B cell (primary cell): ENCODE measurements around the gene NAIF1. TPM values are rescaled to one million over a fixed set of nuclear protein-coding genes. Genes with fewer than 3 reads are reported as not detected.

Source experiments
- ATAC-seq: fragments of 200-7000 bp; cut with Tn5 transposase; one replicate; pipeline ENCODE4 v1.10.0; 2021; ENCODE audit warnings: low read depth, mild to moderate bottlenecking, moderate number of reproducible peaks, moderate library complexity
- CTCF ChIA-PET: fragments of 350-600 bp; sonication (Branson Sonifier 250); formaldehyde crosslinking; loops from one replicate; lab custom pipeline; 2021; ENCODE audit warnings: antibody characterized with exemption, inconsistent platforms; lab: Charles Lee
- POLR2A ChIA-PET: fragments of 350-600 bp; sonication (Branson Sonifier 250); formaldehyde crosslinking; loops from one replicate; lab custom pipeline; 2021; ENCODE audit warnings: antibody characterized with exemption; lab: Charles Lee
- DNase-seq: peaks from one replicate; pipeline ENCODE4 v3.0.0; 2013
- H2AFZ ChIP-seq: 2 replicates; pipeline ENCODE4 v1.6.1; 2012; ENCODE audit warnings: mild to moderate bottlenecking, low read depth, low read length; ENCODE audit not compliant: insufficient read depth, poor library complexity, severe bottlenecking
- H3K27ac ChIP-seq, 2 donors: 1 replicate in 1 of 2; 2 replicates in 1 of 2; pipeline ENCODE4 v1.5.1; 2012 to 2013; ENCODE audit warnings: low read length in 2 of 2, mild to moderate bottlenecking in 2 of 2, moderate library complexity in 1 of 2
- H3K27me3 ChIP-seq, 4 experiments: fragments of 200-600 bp in 1 of 4; sonication (generic) in 1 of 4; replicated peaks in 1 of 4; 1 replicate in 2 of 4; 2 replicates in 2 of 4; pipeline versions ENCODE4 v1.6.1 to v1.7.0; 2013 to 2016; ENCODE audit warnings: low read length in 3 of 4, mild to moderate bottlenecking in 2 of 4, mixed read lengths in 1 of 4, moderate library complexity in 1 of 4; ENCODE audit not compliant: insufficient read depth in 4 of 4, control insufficient read depth in 3 of 4; ENCODE audit errors: control extremely low read depth in 1 of 4
- H3K36me3 ChIP-seq, 2 experiments: replicated peaks in 1 of 2; 1 replicate in 1 of 2; 2 replicates in 1 of 2; pipeline versions ENCODE4 v1.6.1 to v1.7.1; 2013; ENCODE audit warnings: low read length in 1 of 2; ENCODE audit not compliant: insufficient read depth in 2 of 2, control insufficient read depth in 1 of 2; ENCODE audit errors: control extremely low read depth in 1 of 2, extremely low read depth in 1 of 2
- H3K4me1 ChIP-seq, 2 donors: fragments of 200-600 bp in 1 of 2; sonication (generic) in 1 of 2; 1 replicate in 1 of 2; 2 replicates in 1 of 2; pipeline versions ENCODE4 v1.5.1 to v1.6.1; 2013 to 2017; ENCODE audit warnings: low read length in 2 of 2; ENCODE audit not compliant: control insufficient read depth in 2 of 2, insufficient read depth in 2 of 2
- H3K4me2 ChIP-seq: replicated peaks from 2 replicates; pipeline ENCODE3; 2012; ENCODE audit warnings: mild to moderate bottlenecking, low read depth, low read length; ENCODE audit not compliant: poor library complexity, severe bottlenecking
- H3K4me3 ChIP-seq, 5 experiments: fragments of 200-600 bp in 1 of 5; sonication (generic) in 1 of 5; 1 replicate in 3 of 5; 2 replicates in 2 of 5; pipeline versions ENCODE4 v1.5.1 to v1.7.0; 2011 to 2016; ENCODE audit warnings: low read length in 4 of 5, mild to moderate bottlenecking in 4 of 5, low read depth in 2 of 5, control low read depth in 1 of 5, moderate library complexity in 1 of 5; ENCODE audit not compliant: insufficient read depth in 1 of 5; ENCODE audit errors: control extremely low read depth in 1 of 5, extremely low read depth in 1 of 5
- H3K79me2 ChIP-seq: fragments of 200-600 bp; sonication (generic); one replicate; pipeline ENCODE4 v1.6.0; 2016; ENCODE audit warnings: low read length; ENCODE audit not compliant: control insufficient read depth, insufficient read depth
- H3K9ac ChIP-seq: fragments of 200-600 bp; sonication (generic); 2 replicates; pipeline ENCODE4 v1.6.1; 2017; ENCODE audit warnings: mild to moderate bottlenecking, low read length, moderate library complexity
- H3K9me3 ChIP-seq, 3 donors: one replicate each; pipeline versions ENCODE4 v1.6.1 to v1.7.1; 2013; ENCODE audit warnings: low read length in 2 of 3; ENCODE audit not compliant: control insufficient read depth in 2 of 3, insufficient read depth in 1 of 3; ENCODE audit errors: control extremely low read depth in 1 of 3
- H4K20me1 ChIP-seq: 2 replicates; pipeline ENCODE4 v1.6.0; 2012; ENCODE audit warnings: mild to moderate bottlenecking, low read length; ENCODE audit not compliant: insufficient read depth, control insufficient read depth, poor library complexity, severe bottlenecking
- H3K27ac Mint-ChIP-seq: one replicate; pipeline ENCODE4 v1.8.0; 2021; ENCODE audit warnings: mixed read lengths
- H3K27me3 Mint-ChIP-seq: one replicate; pipeline ENCODE4 v1.8.0; 2021; ENCODE audit warnings: mixed read lengths
- H3K4me1 Mint-ChIP-seq: one replicate; pipeline ENCODE4 v1.8.0; 2021; ENCODE audit warnings: mixed read lengths
- H3K4me3 Mint-ChIP-seq: one replicate; pipeline ENCODE4 v1.8.0; 2021; ENCODE audit warnings: mixed read lengths
- H3K9me3 Mint-ChIP-seq: one replicate; pipeline ENCODE4 v1.8.0; 2022; ENCODE audit warnings: mixed read lengths; ENCODE audit not compliant: insufficient read depth
- EZH2 ChIP-seq: IDR thresholded peaks from 2 replicates; pipeline ENCODE4 v1.6.1; 2012; ENCODE audit warnings: borderline replicate concordance, low read depth, mild to moderate bottlenecking, moderate library complexity, low read length; ENCODE audit not compliant: insufficient read depth, poor library complexity, severe bottlenecking
- WGBS: methylation state at CpG from one replicate; pipeline ENCODE4 v1.1.5; 2013; ENCODE audit warnings: missing lambda C conversion rate; ENCODE audit not compliant: insufficient coverage; 5-methylcytosine and 5-hydroxymethylcytosine counted together
- intact Hi-C: fragments of 100-400 bp; cut with micrococcal nuclease; formaldehyde crosslinking; loops from one replicate; pipeline ENCODE4 v1.10.0; 2022
- polyA plus RNA-seq: library from polyadenylated mRNA; depleted of rRNA; stranded (reverse); fragments of >200 nt; gene quantifications from 2 replicates; pipeline ENCODE4 v1.2.3, GENCODE V29; 2012
- total RNA-seq, 2 donors: library from RNA; stranded (reverse); fragments of 120-200 nt in 1 of 2; gene quantifications; 1 replicate in 1 of 2; 2 replicates in 1 of 2; pipeline versions ENCODE4 v1.2.3 to v1.2.4, GENCODE V29; 2013 to 2022
- TF ChIP-seq, protein P1 (sequence below): fragments of 200-600 bp; IDR thresholded peaks from one replicate; pipeline ENCODE4 v1.8.0; 2022; ENCODE audit warnings: antibody characterized with exemption, mild to moderate bottlenecking

Gene NAIF1
- total and polyA plus RNA-seq, 2 donors (not counting 1 experiment from before 2014, with no cell fraction given) = 11.4 to 16.6 TPM

DNA sequence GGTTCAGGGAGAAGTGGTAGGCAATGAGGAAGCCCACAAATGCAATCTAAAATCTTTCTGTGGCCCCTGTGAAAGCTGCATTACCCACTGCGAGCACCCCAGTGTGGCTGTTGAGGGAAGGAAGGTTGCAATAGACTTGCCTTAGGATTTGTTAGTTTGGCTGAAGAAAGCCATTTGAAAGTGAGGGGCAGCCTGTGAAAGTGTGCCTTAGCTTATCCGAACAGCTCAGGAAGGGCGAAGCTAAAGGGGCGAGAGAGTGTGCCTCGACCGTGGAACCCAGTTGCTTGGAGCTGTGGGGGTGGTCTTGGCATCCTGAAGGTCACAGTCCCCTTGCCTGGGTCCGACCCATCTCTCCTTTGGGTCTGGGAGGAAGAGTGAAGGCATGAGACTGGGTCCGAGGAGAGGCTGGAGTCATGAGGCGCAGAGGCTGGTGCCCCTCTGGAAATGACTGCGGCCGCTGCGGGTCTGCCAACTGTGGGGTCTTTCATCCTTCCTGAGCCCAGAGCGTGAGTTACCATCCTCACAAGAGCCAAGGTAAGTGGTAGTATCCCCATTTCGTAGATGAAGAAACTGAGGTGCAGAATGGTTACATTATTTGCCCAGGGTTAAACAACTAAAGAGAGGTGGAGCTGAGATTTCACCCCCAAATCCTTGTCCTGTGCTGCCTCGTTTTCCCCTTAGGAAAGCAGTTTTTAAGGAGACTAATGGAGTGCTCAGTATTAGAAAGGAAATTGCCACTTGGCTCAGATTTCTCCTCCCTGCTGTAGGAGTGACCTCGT is 25.3 kb upstream of the NAIF1 start:
- H3K27ac ChIP-seq = peak overlapping the region in 1 of 2 donors; percentile 94
- H3K9me3 Mint-ChIP-seq = no peaks in the 10 kb centered on the region
- H2AFZ ChIP-seq = no peak overlapping the region
- no peak overlapping the region for H3K4me3 Mint-ChIP-seq
- ChIA-PET POLR2A (interaction anchor here (1.2 kb wide), 1 partner anchor 23 kb away, joined by 4 read pairs; no protein-coding TSS in a partner anchor), CTCF (interaction anchor here (0.9 to 5.7 kb wide), 7 partner anchors 8 to 150 kb away, joined by 3 to 44 read pairs (median 6); partner anchors contain the start of gene SLC25A25)
- H4K20me1 ChIP-seq = peaks cover 59% of the 10 kb centered on the region
- no peak overlapping the region for H3K4me3 ChIP-seq
- H3K4me2 ChIP-seq = no peak overlapping the region
- H3K27me3 Mint-ChIP-seq = no peaks in the 10 kb centered on the region
- H3K9me3 ChIP-seq = no peaks in the 10 kb centered on the region
- intact Hi-C loops = no loop called here
- peaks cover 46% of the 10 kb centered on the region for H3K4me1 Mint-ChIP-seq
- no peak for ATAC-seq
- no peak for DNase-seq
- peaks cover 2 to 4% of the 10 kb centered on the region in 2 experiments for H3K36me3 ChIP-seq
- peak overlapping the region; percentile 98 for H3K27ac Mint-ChIP-seq
- whole genome bisulfite sequencing = 100% methylated on average over 7 of the region's 16 CpGs
- TF ChIP-seq, protein P1, sequence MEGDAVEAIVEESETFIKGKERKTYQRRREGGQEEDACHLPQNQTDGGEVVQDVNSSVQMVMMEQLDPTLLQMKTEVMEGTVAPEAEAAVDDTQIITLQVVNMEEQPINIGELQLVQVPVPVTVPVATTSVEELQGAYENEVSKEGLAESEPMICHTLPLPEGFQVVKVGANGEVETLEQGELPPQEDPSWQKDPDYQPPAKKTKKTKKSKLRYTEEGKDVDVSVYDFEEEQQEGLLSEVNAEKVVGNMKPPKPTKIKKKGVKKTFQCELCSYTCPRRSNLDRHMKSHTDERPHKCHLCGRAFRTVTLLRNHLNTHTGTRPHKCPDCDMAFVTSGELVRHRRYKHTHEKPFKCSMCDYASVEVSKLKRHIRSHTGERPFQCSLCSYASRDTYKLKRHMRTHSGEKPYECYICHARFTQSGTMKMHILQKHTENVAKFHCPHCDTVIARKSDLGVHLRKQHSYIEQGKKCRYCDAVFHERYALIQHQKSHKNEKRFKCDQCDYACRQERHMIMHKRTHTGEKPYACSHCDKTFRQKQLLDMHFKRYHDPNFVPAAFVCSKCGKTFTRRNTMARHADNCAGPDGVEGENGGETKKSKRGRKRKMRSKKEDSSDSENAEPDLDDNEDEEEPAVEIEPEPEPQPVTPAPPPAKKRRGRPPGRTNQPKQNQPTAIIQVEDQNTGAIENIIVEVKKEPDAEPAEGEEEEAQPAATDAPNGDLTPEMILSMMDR = no peak
- no peak for TF ChIP-seq EZH2
- no peak overlapping the region for H3K9ac ChIP-seq
- peaks cover 31 to 39% of the 10 kb centered on the region in 2 donors for H3K4me1 ChIP-seq
- H3K79me2 ChIP-seq = peaks cover 74% of the 10 kb centered on the region
- no peaks in the 10 kb centered on the region for H3K27me3 ChIP-seq

DNA sequence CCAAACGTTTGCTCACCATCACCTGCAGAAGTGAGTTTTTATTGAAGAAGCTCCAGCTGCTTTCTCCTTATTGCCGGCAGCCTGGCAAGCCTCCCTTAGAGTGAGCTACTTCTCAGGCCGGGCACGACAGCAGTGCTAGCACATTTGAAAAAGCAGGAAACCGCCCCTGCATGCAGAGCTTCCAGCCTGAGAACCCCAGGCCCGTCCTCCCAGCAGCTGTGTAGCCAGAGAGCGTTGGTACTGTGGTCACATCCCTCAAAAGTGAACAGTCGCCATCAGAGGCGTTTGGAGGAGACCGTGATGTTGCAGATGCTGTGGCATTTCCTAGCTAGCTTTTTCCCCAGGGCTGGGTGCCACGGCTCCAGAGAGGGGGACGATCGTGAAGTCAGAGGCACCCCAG is 24.5 kb upstream of the NAIF1 start:
- H3K9ac ChIP-seq = no peak overlapping the region

More for the DNA sequence above, 24.5 kb upstream of the NAIF1 start:
- no peak overlapping the region for H2AFZ ChIP-seq
- Mint-ChIP-seq H3K4me1 (peaks cover 42% of the 10 kb centered on the region), H3K9me3 (no peaks in the 10 kb centered on the region), H3K27ac (no peak overlapping the region), H3K27me3 (no peaks in the 10 kb centered on the region), H3K4me3 (no peak overlapping the region)
- WGBS = 83% methylated on average over 11 of the region's 13 CpGs
- ATAC-seq (no peak), DNase-seq (no peak)
- H3K4me3 ChIP-seq = no peak overlapping the region
- CTCF ChIA-PET = interaction anchor here (0.9 to 5.7 kb wide), 4 partner anchors 9 to 56 kb away, joined by 3 to 44 read pairs (median 4); no protein-coding TSS in a partner anchor
- POLR2A ChIA-PET = interaction anchor here (0.6 to 1.2 kb wide), 2 partner anchors 24 to 110 kb away, joined by 3 to 4 read pairs; no protein-coding TSS in a partner anchor
- peaks cover 31 to 39% of the 10 kb centered on the region in 2 donors for H3K4me1 ChIP-seq
- no peak overlapping the region for H3K27ac ChIP-seq
- TF ChIP-seq EZH2 = no peak
- TF ChIP-seq, protein P1 = no peak
- H4K20me1 ChIP-seq = peaks cover 57% of the 10 kb centered on the region
- peaks cover 2 to 4% of the 10 kb centered on the region in 2 experiments for H3K36me3 ChIP-seq
- no peak overlapping the region for H3K4me2 ChIP-seq
- intact Hi-C loops = no loop called here
- H3K27me3 ChIP-seq = no peaks in the 10 kb centered on the region
- peaks cover 74% of the 10 kb centered on the region for H3K79me2 ChIP-seq
- no peaks in the 10 kb centered on the region for H3K9me3 ChIP-seq
